HepG2 (cell line): Measurements from ENCODE around the gene GRIP1. TPM values are rescaled to one million over a fixed set of nuclear protein-coding genes. Genes with fewer than 3 reads are reported as not detected.

Experiments used
- ATAC-seq: fragments of 200-7000 bp; cut with Tn5 transposase; 3 replicates; pipeline ENCODE4 v1.9.1; 2020; ENCODE audit warnings: mild to moderate bottlenecking, moderate library complexity
- BruUV-seq: library from RNA; stranded (reverse); fragments of 400-500 nt; replicated peaks from 2 replicates; lab custom pipeline; 2021; lab: Mats Ljungman, UMichigan
- CTCF ChIA-PET: fragments of 300-600 bp; formaldehyde crosslinking; extraction: SDS; loops from one replicate; lab custom pipeline; 2021; ENCODE audit warnings: low total read pairs, inconsistent platforms, low intra/inter-chr PET ratio; lab: Yijun Ruan, JAX
- POLR2A ChIA-PET: fragments of 350-600 bp; sonication (Branson Sonifier 250); formaldehyde crosslinking; loops from one replicate; lab custom pipeline; 2020; ENCODE audit warnings: antibody characterized with exemption, inconsistent platforms; lab: Yijun Ruan, JAX
- DNase-seq: peaks from one replicate; pipeline ENCODE4 v3.0.0-alpha.2; 2015; ENCODE audit warnings: low spot score
- FAIRE-seq: peaks from 3 replicates; lab custom pipeline; 2011; peaks lifted over from hg19 to GRCh38; lab: Jason Lieb, UNC
- H2AFZ ChIP-seq: one replicate; pipeline ENCODE4 v1.6.1; 2011; ENCODE audit warnings: low read length, inconsistent platforms
- H3K27ac ChIP-seq: fragments of 300-600 bp; 3 replicates; pipeline ENCODE4 v1.8.0; 2011; ENCODE audit warnings: mixed run types, mild to moderate bottlenecking, mixed read lengths, low read length, inconsistent platforms; ENCODE audit not compliant: insufficient read depth; ENCODE audit errors: extremely low read length
- H3K27me3 ChIP-seq, 2 experiments: fragments of 200-600 bp in 1 of 2; 2 replicates in 1 of 2; 3 replicates in 1 of 2; pipeline versions ENCODE4 v1.6.0 to v1.8.0; 2011; ENCODE audit warnings: low read length in 2 of 2, mild to moderate bottlenecking in 2 of 2, moderate library complexity in 2 of 2, inconsistent platforms in 1 of 2; ENCODE audit not compliant: insufficient read depth in 2 of 2, control insufficient read depth in 1 of 2
- H3K36me3 ChIP-seq, 2 experiments: fragments of 200-600 bp in 1 of 2; replicated peaks in 1 of 2; 2 replicates in 1 of 2; 3 replicates in 1 of 2; pipeline versions ENCODE4 v1.5.1 to v1.8.0; 2011; ENCODE audit warnings: low read length in 2 of 2, inconsistent platforms in 1 of 2; ENCODE audit not compliant: insufficient read depth in 2 of 2, control insufficient read depth in 1 of 2
- H3K4me1 ChIP-seq: 2 replicates; pipeline ENCODE4 v1.5.1; 2012; ENCODE audit warnings: low read length, inconsistent platforms; ENCODE audit not compliant: insufficient read depth
- H3K4me2 ChIP-seq: 2 replicates; pipeline ENCODE4 v1.6.0; 2011; ENCODE audit warnings: low read depth, low read length, inconsistent platforms
- H3K4me3 ChIP-seq, 3 experiments: fragments of 200-600 bp in 1 of 3; sonication (generic), shearing (Covaris generic) in 1 of 3; replicated peaks in 1 of 3; 2 replicates each; pipeline ENCODE4 v1.5.1; 2011 to 2016; ENCODE audit warnings: low read length in 3 of 3, inconsistent platforms in 2 of 3, low read depth in 2 of 3, mild to moderate bottlenecking in 2 of 3, control low read depth in 1 of 3, mixed read lengths in 1 of 3; ENCODE audit not compliant: insufficient read depth in 1 of 3
- H3K79me2 ChIP-seq: one replicate; pipeline ENCODE4 v1.6.1; 2011; ENCODE audit warnings: low read length, inconsistent platforms; ENCODE audit not compliant: insufficient read depth
- H3K9ac ChIP-seq: 2 replicates; pipeline ENCODE4 v1.6.0; 2011; ENCODE audit warnings: mild to moderate bottlenecking, low read depth, low read length, inconsistent platforms; ENCODE audit not compliant: insufficient read depth
- H3K9me3 ChIP-seq: 2 replicates; pipeline ENCODE4 v1.5.1; 2012; ENCODE audit warnings: mild to moderate bottlenecking, low read length
- H4K20me1 ChIP-seq: 2 replicates; pipeline ENCODE4 v1.6.0; 2011; ENCODE audit warnings: inconsistent platforms, mild to moderate bottlenecking, low read length, moderate library complexity; ENCODE audit not compliant: insufficient read depth
- BORCS8-MEF2B ChIP-seq: sonication (generic); formaldehyde crosslinking; IDR thresholded peaks from 2 replicates; pipeline ENCODE4 v1.8.0; 2022; ENCODE audit warnings: mild to moderate bottlenecking, missing genetic modification reagents
- CENPT ChIP-seq: sonication (generic); formaldehyde crosslinking; IDR thresholded peaks from 2 replicates; pipeline ENCODE4 v1.8.0; 2022; ENCODE audit warnings: low read depth, mild to moderate bottlenecking, moderate library complexity, missing genetic modification reagents
- HDAC6 ChIP-seq: fragments of 200-600 bp; sonication (generic); IDR thresholded peaks from 2 replicates; pipeline ENCODE4 v1.7.0; 2017; ENCODE audit warnings: mild to moderate bottlenecking, antibody characterized with exemption, low read length, low read depth
- KIAA2018 ChIP-seq: sonication (generic); formaldehyde crosslinking; IDR thresholded peaks from 2 replicates; pipeline ENCODE4 v1.5.0; 2020; ENCODE audit warnings: mild to moderate bottlenecking, missing genetic modification reagents, borderline replicate concordance
- ZBTB37 ChIP-seq: sonication (generic); formaldehyde crosslinking; IDR thresholded peaks from 2 replicates; pipeline ENCODE4 v1.4.0; 2020; ENCODE audit warnings: mild to moderate bottlenecking, missing genetic modification reagents
- ZNF143 ChIP-seq: sonication (generic); formaldehyde crosslinking; IDR thresholded peaks from 2 replicates; pipeline ENCODE4 v1.4.0; 2020; ENCODE audit warnings: missing genetic modification reagents
- ZNF460 ChIP-seq: sonication (generic); formaldehyde crosslinking; IDR thresholded peaks from 2 replicates; pipeline ENCODE4 v1.5.1; 2020; ENCODE audit warnings: missing genetic modification reagents, mild to moderate bottlenecking, borderline replicate concordance
- ZNF75D ChIP-seq: sonication (generic); formaldehyde crosslinking; IDR thresholded peaks from 2 replicates; pipeline ENCODE4 v1.8.1; 2023; ENCODE audit warnings: missing genetic modification reagents, mild to moderate bottlenecking, borderline replicate concordance
- WGBS: methylation state at CpG from one replicate; pipeline ENCODE4 v1.1.6; 2017; ENCODE audit warnings: low lambda C conversion rate; 5-methylcytosine and 5-hydroxymethylcytosine counted together
- in situ Hi-C: cut with HindIII; loops from 2 replicates; pipeline ENCODE4 v1.10.0; 2017; ENCODE audit warnings: low pct_unique_long_range_greater_than_20kb; ENCODE audit not compliant: extremely low pct_ligation_motif_present
- intact Hi-C: fragments of 100-400 bp; cut with micrococcal nuclease; formaldehyde crosslinking; loops from one replicate; pipeline ENCODE4 v1.10.0; 2022; ENCODE audit not compliant: unreplicated experiment
- polyA plus RNA-seq, 8 experiments: library from polyadenylated mRNA; depleted of rRNA in 3 of 8; stranded (reverse) in 7 of 8; unstranded in 1 of 8; fragments of >200 nt; fragmentation: Illumina TruSeq in 4 of 8; extraction: Trizol in 4 of 8; gene quantifications; 2 replicates each; pipeline versions ENCODE4 v1.2.1 to v1.2.3, GENCODE V29; 2011 to 2016; ENCODE audit warnings: low read depth in 4 of 8, missing spikeins in 1 of 8, mixed read lengths in 1 of 8; ENCODE audit not compliant: insufficient read depth in 1 of 8
- total RNA-seq, 5 experiments: library from RNA; depleted of rRNA; stranded (reverse); fragments of >200 nt; fragmentation: Illumina TruSeq; extraction: Trizol; gene quantifications; 2 replicates each; pipeline ENCODE4 v1.2.3, GENCODE V29; 2016; ENCODE audit warnings: low read depth in 1 of 5
- TF ChIP-seq, protein P1 (sequence below): sonication (generic); formaldehyde crosslinking; IDR thresholded peaks from 2 replicates; pipeline ENCODE4 v1.8.0; 2022; ENCODE audit warnings: mild to moderate bottlenecking, missing genetic modification reagents, moderate library complexity

Gene GRIP1
- total and polyA plus RNA-seq, 2 of the 13 experiments (the other 11 are each of a cell fraction or from before 2014, with no cell fraction given) = not detected

DNA sequence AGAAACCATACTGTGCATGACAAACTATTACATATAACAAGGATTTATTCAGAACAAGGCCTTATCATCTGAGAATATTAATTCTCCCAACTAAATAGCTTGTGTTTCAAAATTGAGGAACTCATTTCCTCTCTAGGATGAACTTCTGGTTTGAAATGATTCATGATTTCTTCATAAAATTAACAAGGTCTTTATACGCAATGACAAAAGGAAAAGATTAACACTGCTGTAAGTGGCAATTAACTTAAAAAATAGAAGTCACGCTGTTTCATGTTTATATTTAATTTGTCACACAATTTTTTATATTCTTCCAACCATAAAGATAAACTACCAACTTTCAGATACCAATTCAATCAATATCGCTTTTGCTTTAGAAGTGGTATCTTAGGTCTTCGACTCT lies 80.8 kb downstream of the GRIP1 start:
- Histone ChIP-seq H3K4me2 (no peak overlapping the region), H3K36me3 (no peaks in the 10 kb centered on the region), H3K27me3 (no peaks in the 10 kb centered on the region; a peak in 1 of 5 replicates), H2AFZ (no peak overlapping the region), H3K27ac (no peak overlapping the region), H3K4me3 (no peak overlapping the region), H3K4me1 (no peaks in the 10 kb centered on the region), H3K9me3 (no peaks in the 10 kb centered on the region), H3K79me2 (no peaks in the 10 kb centered on the region), H4K20me1 (no peaks in the 10 kb centered on the region), H3K9ac (no peak overlapping the region)
- ChIA-PET CTCF (no interaction called here), POLR2A (no interaction called here)
- FAIRE-seq = no peak
- WGBS = 4% methylated on average over 4 of the region's 4 CpGs
- intact Hi-C loops (no loop called here), in situ Hi-C loops (no loop called here)
- DNase-seq = no peak
- no TSS peak for BruUV-seq
- ATAC-seq = no peak
- TF ChIP-seq BORCS8-MEF2B (CRISPR knock-in tag) (no peak), ZNF143 (CRISPR knock-in tag) (no peak), KIAA2018 (no peak), ZBTB37 (CRISPR knock-in tag) (no peak), HDAC6 (no peak), ZNF75D (CRISPR knock-in tag) (no peak), ZNF460 (no peak), CENPT (no peak)
- TF ChIP-seq, protein P1, sequence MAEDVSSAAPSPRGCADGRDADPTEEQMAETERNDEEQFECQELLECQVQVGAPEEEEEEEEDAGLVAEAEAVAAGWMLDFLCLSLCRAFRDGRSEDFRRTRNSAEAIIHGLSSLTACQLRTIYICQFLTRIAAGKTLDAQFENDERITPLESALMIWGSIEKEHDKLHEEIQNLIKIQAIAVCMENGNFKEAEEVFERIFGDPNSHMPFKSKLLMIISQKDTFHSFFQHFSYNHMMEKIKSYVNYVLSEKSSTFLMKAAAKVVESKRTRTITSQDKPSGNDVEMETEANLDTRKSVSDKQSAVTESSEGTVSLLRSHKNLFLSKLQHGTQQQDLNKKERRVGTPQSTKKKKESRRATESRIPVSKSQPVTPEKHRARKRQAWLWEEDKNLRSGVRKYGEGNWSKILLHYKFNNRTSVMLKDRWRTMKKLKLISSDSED = no peak
